Cardiac septum (tissue), 1 donor: ENCODE results near the gene UBE3B. TPM values are rescaled to one million over a fixed set of nuclear protein-coding genes. Genes with fewer than 3 reads are reported as not detected.

Source experiments
- DNase-seq: peaks from one replicate; pipeline ENCODE4 v3.0.0-alpha.2; 2020; ENCODE audit warnings: low spot score
- intact Hi-C: fragments of 100-400 bp; cut with DNase I; formaldehyde crosslinking; loops from one replicate; pipeline ENCODE4 v1.14.0; 2022
- total RNA-seq: library from RNA; stranded (reverse); fragmentation: NEBNext Ultra II Directional; extraction: Animal tissue kit (Norgen Biotek cat#: 25700); gene quantifications from one replicate; pipeline ENCODE4 v1.2.1, GENCODE V29; 2021
- donor health status: DM: no; HTN: no; CAD: no.

The UBE3B gene
- total RNA-seq, 1 donor from 2014 or later, result 47.1 TPM

DNA sequence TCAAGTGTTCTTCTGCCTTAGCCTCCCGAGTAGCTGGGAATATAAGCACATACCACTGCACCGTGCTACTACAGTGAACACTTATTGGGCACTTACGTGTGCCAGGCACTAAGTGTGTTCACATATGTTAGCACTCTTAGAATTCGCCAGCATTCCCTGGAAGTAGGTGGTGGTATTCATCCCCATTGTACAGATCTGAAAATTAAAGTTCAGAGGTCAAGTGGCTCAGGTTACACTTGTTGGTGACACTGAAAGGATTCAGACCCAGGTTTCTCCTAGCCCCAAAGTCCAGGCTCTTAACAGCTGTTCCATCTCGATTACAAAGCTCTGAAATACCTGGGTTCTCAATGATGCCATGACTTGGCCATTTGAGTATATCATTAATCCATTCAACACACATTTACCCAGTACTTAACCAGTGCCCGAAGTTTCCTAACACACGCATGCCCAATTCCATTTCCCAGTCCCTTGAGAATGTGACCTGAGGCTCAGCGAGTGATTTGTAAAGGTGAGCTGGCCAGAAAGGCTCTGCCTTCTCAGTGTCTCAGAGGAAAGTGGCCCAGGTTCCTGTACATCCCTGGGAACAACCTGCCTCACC, 101.0 kb downstream of the UBE3B start:
- intact Hi-C loops, result no loop called here

DNA sequence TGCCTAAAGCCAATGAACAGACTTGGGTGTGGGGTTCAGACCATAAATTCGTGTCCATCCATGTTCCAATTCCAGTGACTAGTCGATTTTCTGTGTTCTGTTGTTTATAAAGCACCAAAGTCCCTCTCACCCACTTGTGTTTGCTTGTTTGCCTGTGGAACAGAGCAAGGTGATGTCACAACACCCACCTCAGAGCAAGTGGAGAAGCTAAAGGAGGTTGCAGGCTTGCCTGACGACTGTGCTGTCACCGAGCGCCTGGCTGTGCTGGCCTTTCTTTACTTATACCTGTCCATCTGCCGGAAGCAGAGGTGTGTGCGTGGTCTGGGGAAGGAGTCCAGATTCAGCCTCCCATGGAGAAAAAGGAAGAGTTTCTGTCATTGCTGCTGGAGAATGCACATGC, 102.2 kb downstream of the UBE3B start:
- intact Hi-C loops, result no loop called here
- no peak for DNase-seq

More for the DNA sequence above, 101.0 kb downstream of the UBE3B start:
- no peak for DNase-seq

DNA sequence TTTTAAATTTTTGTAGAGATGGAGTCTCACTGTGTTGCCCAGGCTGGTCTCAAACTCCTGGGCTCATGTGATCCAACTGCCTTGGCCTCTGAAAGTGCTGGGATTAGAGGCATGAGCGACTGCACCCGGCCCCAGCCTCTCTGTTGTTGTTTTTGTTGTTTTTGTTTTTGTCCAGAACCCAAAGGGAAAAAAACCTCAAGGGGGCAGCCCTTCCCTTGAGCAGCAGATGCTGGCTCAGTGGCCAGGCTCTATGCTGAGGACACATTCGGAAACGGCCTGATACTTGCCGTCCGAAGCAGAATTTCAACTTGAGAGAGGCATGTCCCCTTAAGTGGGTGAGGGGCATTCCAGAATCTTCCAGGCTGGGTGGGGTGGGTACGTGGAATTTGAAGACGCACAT, 102.8 kb downstream of the UBE3B start:
- DNase-seq, result no peak
- intact Hi-C loops, result no loop called here

DNA sequence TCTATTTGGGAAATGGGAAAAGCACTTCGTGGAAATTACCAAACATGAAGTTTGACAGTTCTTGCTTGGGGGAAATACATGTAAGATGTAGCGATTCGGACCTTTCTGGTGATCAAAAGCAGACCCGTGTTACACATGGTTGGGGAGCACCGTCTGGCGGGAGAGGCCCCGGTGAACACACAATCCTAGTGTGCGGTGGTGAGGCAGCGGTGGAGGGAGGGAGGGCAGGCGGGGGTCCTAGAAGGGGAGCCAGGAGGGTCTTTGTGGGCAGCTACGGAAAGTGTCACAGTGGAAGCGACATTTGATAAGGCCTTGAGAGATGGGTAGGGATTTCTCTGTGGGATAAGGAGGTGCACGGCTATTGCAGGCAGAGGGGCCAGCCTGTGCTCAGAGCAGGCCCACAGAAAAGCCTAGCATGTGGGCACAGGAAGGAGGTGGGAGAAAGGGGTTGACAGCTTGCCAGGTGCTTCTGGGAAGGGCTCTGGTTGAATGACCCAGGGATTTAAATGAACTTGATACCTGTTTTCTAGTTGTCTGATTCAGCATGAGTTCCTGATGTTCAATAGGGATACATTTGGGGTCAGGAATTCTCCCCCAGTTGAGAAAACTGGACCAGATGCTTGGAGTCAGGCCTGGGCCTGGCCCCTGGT, 103.4 kb downstream of the UBE3B start:
- DNase-seq, result no peak
- intact Hi-C loops, result no loop called here

DNA sequence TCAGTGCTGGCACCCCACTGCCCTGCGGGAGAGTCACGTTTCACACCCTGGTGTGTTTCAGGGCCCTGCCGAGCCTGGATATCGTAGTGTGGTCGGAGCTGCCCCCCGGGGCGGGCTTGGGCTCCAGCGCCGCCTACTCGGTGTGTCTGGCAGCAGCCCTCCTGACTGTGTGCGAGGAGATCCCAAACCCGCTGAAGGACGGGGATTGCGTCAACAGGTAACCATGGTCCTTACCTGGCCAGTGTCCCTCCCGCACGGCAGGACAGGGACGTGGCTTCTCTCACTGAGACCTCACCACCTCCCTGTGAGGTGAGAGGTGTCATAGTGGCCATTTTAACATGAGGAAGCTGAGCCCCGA, 103.9 kb downstream of the UBE3B start:
- DNase-seq, result no peak
- intact Hi-C loops, result no loop called here

DNA sequence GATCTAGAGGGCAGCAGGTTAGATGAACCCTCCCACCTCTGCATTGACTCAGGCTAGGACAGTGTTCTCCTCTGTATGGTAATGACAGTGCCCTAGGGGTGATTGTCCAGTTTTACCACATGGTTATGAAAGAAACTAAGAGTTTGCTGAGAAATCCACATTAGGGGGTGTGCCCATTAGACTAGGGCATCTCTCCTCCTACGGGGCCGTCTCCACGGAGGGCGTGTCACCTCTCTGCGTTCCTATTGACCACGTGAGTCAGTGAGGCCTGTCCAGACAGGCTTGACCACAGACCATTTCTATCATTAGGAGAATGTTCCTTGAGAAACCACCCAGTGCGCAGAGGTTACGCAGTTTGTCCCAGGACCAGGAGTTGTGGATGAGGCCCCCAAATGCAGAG, 104.4 kb downstream of the UBE3B start:
- intact Hi-C loops, result no loop called here
- DNase-seq, result no peak

DNA sequence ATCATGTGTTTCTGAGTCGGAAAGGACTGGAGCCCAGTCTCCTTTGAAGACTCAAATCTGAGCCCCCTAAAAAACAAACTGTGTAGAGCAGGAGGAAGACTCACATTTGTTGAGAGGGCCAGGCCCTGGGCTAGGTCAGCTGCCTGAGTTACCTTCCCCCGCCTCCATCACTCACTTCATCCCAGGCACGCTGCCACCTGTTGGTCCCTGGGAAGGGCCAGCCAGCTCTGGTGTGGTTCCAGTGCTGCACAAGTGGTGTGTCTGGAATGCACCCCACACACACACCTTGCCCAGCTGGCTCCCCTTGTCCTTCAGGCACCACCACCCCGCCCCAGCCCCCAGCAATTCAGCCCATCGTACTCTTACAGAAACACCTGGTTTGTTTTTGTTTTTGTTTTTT, 105.2 kb downstream of the UBE3B start:
- intact Hi-C loops, result no loop called here
- no peak for DNase-seq

DNA sequence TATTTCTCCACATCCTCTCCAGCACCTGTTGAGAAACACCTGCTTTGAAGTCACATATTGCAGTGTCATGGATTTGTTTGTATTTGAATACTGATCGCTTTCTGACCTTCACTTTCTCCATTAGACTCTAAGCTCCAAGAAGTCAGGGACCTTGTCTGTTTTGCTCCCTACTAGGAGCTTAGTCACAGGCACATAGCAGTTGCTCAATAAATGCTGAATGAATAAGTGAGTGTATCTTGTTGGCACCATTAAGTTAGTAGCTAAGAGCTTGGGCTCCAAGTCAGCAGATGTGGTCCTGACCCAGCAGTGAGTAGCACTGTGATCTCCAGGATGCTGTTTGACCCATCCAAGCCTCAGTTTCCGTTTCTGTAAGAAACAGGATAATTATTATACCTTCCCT, 106.3 kb downstream of the UBE3B start:
- intact Hi-C loops, result no loop called here
- no peak for DNase-seq

Other genes with a start within 250 kb of the UBE3B start
- not detected for gene FOXN4, start 168.3 kb upstream of the UBE3B start, total RNA-seq
- not detected for gene MYO1H, start 129.7 kb upstream of the UBE3B start, total RNA-seq
- 42.3 TPM for gene KCTD10, start 334 bp upstream of the UBE3B start, total RNA-seq
- gene MMAB, start 95.9 kb downstream of the UBE3B start, total RNA-seq, result 41.3 TPM
- gene MVK, start 96.2 kb downstream of the UBE3B start, total RNA-seq, result 12.4 TPM
- gene FAM222A, start 236.2 kb downstream of the UBE3B start, total RNA-seq, result 7.8 TPM